ENCODE measurements around the gene NRXN3. TPM values are rescaled to one million over a fixed set of nuclear protein-coding genes. Genes with fewer than 3 reads are reported as not detected.

NRXN3 gene
- total RNA-seq, 2 experiments from 2014 or later = not detected

- Histone ChIP-seq H3K9me3 (ENCODE audit: low read length) (no peaks in the 10 kb centered on the region), H3K79me2 (ENCODE audit: insufficient read depth, low read depth, low read length) (no peaks in the 10 kb centered on the region), H3K9me2 (ENCODE audit: insufficient read depth, low read length) (no peaks in the 10 kb centered on the region), H3K4me3 (ENCODE audit: low read depth, low read length, poor library complexity, severe bottlenecking) (no peak overlapping the region), H3K4me2 (ENCODE audit: low read length) (no peak overlapping the region), H2AFZ (ENCODE audit: low read length) (no peak overlapping the region), H3K4me1 (ENCODE audit: insufficient read depth, low read length, poor library complexity, severe bottlenecking) (no peaks in the 10 kb centered on the region), H4K20me1 (ENCODE audit: insufficient read depth, low read length) (no peaks in the 10 kb centered on the region), H3K36me3 (ENCODE audit: insufficient read depth, low read length) (no peaks in the 10 kb centered on the region), H3K27ac (ENCODE audit: low read depth, low read length, poor library complexity, severe bottlenecking) (no peak overlapping the region)
- ChIA-PET CTCF (ENCODE audit: unreplicated experiment) (no interaction called here), POLR2A (interaction anchor here (0.5 kb wide), 1 partner anchor 398 kb away, joined by 4 read pairs; no protein-coding TSS in a partner anchor)
- TF ChIP-seq CTCF (conservative IDR thresholded peaks at IDR 0.05; ENCODE audit: low read length) = no peak
- no peak for TF ChIP-seq EZH2phosphoT487 (IDR thresholded peaks at IDR 0.05; ENCODE audit: borderline replicate concordance, low read depth, low read length)
- DNase-seq (ENCODE audit: low spot score) = no peak
- intact Hi-C loops (cut with micrococcal nuclease; ENCODE audit: unreplicated experiment) = no loop called here
- BruUV-seq (replicated peaks) = no TSS peak
Observed at GRCh38 chr14:79502751-79503148, 1332.6 kb downstream of the NRXN3 start.

GRCh38 chr14:79510659-79511058 is 1340.5 kb downstream of the NRXN3 start:
- Histone ChIP-seq H3K4me2 (ENCODE audit: low read length) (no peak overlapping the region), H3K9me3 (ENCODE audit: low read length) (no peaks in the 10 kb centered on the region), H2AFZ (ENCODE audit: low read length) (no peak overlapping the region), H3K36me3 (ENCODE audit: insufficient read depth, low read length) (no peaks in the 10 kb centered on the region), H4K20me1 (ENCODE audit: insufficient read depth, low read length) (no peaks in the 10 kb centered on the region), H3K9me2 (ENCODE audit: insufficient read depth, low read length) (no peaks in the 10 kb centered on the region), H3K27ac (ENCODE audit: low read depth, low read length, poor library complexity, severe bottlenecking) (no peak overlapping the region), H3K4me1 (ENCODE audit: insufficient read depth, low read length, poor library complexity, severe bottlenecking) (no peaks in the 10 kb centered on the region), H3K79me2 (ENCODE audit: insufficient read depth, low read depth, low read length) (no peaks in the 10 kb centered on the region), H3K4me3 (ENCODE audit: low read depth, low read length, poor library complexity, severe bottlenecking) (no peak overlapping the region)
- intact Hi-C loops (cut with micrococcal nuclease; ENCODE audit: unreplicated experiment) = no loop called here
- no TSS peak for BruUV-seq (replicated peaks)
- CTCF ChIA-PET (ENCODE audit: unreplicated experiment) = no interaction called here
- DNase-seq (ENCODE audit: low spot score) = no peak
- POLR2A ChIA-PET = no interaction called here
- no peak for TF ChIP-seq EZH2phosphoT487 (IDR thresholded peaks at IDR 0.05; ENCODE audit: borderline replicate concordance, low read depth, low read length)
- TF ChIP-seq CTCF (conservative IDR thresholded peaks at IDR 0.05; ENCODE audit: low read length) = no peak

- intact Hi-C loops (cut with micrococcal nuclease; ENCODE audit: unreplicated experiment) = no loop called here
- POLR2A ChIA-PET = no interaction called here
- no peak overlapping the region for H3K4me2 ChIP-seq (ENCODE audit: low read length)
- no peak for DNase-seq (ENCODE audit: low spot score)
- no peak for TF ChIP-seq EZH2phosphoT487 (IDR thresholded peaks at IDR 0.05; ENCODE audit: borderline replicate concordance, low read depth, low read length)
- TF ChIP-seq CTCF (conservative IDR thresholded peaks at IDR 0.05; ENCODE audit: low read length) = no peak
- H3K4me3 ChIP-seq (ENCODE audit: low read depth, low read length, poor library complexity, severe bottlenecking) = no peak overlapping the region
- H3K4me1 ChIP-seq (ENCODE audit: insufficient read depth, low read length, poor library complexity, severe bottlenecking) = no peaks in the 10 kb centered on the region
- no peaks in the 10 kb centered on the region for H4K20me1 ChIP-seq (ENCODE audit: insufficient read depth, low read length)
- no TSS peak for BruUV-seq (replicated peaks)
- H3K36me3 ChIP-seq (ENCODE audit: insufficient read depth, low read length) = no peaks in the 10 kb centered on the region
- CTCF ChIA-PET (ENCODE audit: unreplicated experiment) = no interaction called here
- no peaks in the 10 kb centered on the region for H3K9me3 ChIP-seq (ENCODE audit: low read length)
- no peak overlapping the region for H2AFZ ChIP-seq (ENCODE audit: low read length)
- no peaks in the 10 kb centered on the region for H3K79me2 ChIP-seq (ENCODE audit: insufficient read depth, low read depth, low read length)
- no peak overlapping the region for H3K27ac ChIP-seq (ENCODE audit: low read depth, low read length, poor library complexity, severe bottlenecking)
- no peaks in the 10 kb centered on the region for H3K9me2 ChIP-seq (ENCODE audit: insufficient read depth, low read length)
Observed at GRCh38 chr14:79511146-79511545, 1341.0 kb downstream of the NRXN3 start.
